Measurements from ENCODE around the gene ALLC.
"Not testable (repeated sequence)": the region's sequence is repeated elsewhere in the genome, so short reads cannot be mapped to it uniquely, and the experiment has no call there.

The ALLC gene

GRCh38 chr2:3626118-3626811 lies 31.7 kb upstream of the ALLC start:
- in situ Hi-C loops (cut with HindIII; ENCODE audit: low sequenced_read_pairs), result no loop called here

GRCh38 chr2:3626812-3627499 lies 31.0 kb upstream of the ALLC start:
- in situ Hi-C loops (cut with HindIII; ENCODE audit: low sequenced_read_pairs), result no loop called here

DNA sequence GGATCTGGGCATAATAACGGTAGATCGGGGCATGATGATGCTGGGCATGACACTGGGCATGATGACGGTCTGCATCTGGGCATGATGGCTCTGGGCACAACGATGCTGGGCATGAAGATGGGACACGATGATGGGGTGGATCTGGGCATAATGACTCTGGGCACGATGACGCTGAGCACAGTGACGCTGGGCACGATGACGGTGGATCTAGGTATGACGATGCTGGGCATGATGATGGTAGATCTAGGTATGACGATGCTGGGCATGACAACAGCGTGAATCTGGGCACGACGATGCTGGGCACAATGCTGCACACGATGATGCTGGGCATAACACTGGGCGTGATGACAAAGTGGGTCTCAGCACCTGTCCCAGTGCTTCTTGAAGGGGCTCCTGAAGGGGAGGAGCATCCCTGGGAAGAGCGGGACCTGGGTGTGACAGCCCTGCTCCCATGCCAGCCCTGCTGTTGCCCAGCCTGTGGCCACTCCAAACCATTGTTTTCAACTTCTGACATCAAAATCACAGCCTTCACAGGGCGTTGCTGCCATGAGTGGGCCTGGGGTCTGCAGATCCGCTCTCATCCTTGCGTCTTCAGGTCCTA lies 30.4 kb upstream of the ALLC start:
- in situ Hi-C loops (cut with HindIII; ENCODE audit: low sequenced_read_pairs), result no loop called here

DNA sequence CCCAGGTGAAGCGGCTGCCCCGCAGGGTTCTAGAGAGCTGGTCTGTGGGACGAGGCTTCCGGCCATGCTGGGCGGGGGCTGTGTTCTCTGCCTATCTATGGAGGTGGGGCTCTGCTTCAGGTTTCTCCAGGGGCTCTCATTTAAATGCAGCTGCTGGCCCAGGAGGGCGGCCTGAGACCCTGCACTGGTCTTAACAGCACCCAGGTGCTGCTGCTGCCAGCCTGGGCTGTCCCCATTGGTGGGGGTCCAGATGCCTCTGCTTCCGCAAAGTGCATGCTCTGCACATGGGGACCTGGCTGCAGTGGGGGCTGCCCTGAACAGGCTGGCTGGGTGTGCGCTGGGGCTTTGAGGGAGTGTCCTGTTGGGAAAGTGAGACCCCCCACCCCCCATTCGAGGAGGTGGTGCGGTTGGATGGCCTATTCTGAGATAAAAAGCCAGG lies 29.7 kb upstream of the ALLC start:
- in situ Hi-C loops (cut with HindIII; ENCODE audit: low sequenced_read_pairs), result no loop called here

GRCh38 chr2:3628800-3629199 lies 29.2 kb upstream of the ALLC start:
- in situ Hi-C loops (cut with HindIII; ENCODE audit: low sequenced_read_pairs), result no loop called here

DNA sequence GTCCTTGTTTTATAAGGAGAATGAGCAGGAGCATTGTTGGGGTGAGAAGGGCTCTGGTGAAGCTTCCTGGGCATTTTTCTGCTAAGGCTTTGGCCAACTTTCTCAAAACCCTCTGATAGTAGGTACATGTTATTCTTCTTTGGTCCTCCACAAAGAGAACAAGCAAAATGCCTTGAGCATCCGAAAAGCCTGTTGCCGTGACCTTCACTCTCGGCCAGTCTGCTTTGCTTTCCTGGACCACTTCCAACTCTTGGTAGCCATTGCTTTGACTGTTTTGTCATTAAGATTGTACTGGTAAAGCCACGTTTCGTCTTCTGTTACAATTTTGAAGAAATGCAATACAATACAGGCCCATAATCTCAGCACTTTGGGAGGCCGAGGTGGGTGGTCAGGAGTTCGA lies 27.4 kb upstream of the ALLC start:
- in situ Hi-C loops (cut with HindIII; ENCODE audit: low sequenced_read_pairs), result loop anchor here (5.0 kb wide), 1 partner anchor 48 kb away; no protein-coding TSS in a partner anchor

- in situ Hi-C loops (cut with HindIII; ENCODE audit: low sequenced_read_pairs), result loop anchor here (5.0 kb wide), 1 partner anchor 49 kb away; no protein-coding TSS in a partner anchor
Measured at GRCh38 chr2:3631161-3631850, 26.7 kb upstream of the ALLC start.

GRCh38 chr2:3631851-3632659 lies 25.9 kb upstream of the ALLC start:
- in situ Hi-C loops (cut with HindIII; ENCODE audit: low sequenced_read_pairs), result loop anchor here (5.0 kb wide), 1 partner anchor 50 kb away; no protein-coding TSS in a partner anchor

DNA sequence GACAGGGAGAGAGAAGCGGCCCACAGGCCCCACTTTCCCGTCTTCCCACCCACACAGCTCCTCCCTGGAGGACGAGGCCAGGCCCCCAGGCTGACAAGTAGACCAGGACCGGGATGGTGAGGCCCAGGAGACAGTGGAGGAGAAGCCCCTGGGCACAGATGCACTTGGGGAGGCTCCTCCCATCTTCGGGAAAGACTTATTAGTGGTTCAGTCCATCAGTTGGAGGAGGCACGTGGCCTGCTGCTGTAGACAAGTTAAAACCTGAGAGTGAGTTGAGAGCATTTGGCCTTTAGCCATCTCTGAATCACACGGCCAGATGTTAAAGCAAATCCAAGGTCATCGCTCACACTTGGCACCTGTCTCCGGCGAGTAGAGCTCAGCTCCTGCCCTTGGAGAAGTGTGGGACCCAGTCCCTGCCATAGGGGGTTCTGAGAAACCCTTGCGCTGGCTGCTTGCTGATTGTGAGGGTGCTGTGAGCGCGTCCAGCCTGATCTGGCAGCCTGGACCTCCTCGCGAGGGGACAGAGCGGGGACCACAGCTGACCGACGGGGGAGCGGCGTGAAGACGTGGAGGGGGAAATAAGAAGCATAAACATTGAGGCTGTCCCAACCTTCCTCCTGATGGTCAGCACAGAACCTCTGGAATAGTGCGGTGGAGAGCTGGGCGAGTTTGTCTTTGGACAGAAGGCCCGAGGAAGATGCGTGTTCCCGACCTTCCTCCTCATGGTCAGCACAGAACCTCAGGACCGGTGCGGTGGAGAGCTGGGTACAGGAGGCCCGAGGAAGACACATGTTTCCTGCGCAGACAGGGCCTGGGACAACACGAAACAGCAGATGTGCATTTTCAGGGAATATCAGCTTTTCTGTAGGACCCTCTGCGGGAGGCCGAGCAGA lies 24.7 kb upstream of the ALLC start:
- in situ Hi-C loops (cut with HindIII; ENCODE audit: low sequenced_read_pairs), result loop anchor here (5.0 kb wide), 1 partner anchor 51 kb away; no protein-coding TSS in a partner anchor

DNA sequence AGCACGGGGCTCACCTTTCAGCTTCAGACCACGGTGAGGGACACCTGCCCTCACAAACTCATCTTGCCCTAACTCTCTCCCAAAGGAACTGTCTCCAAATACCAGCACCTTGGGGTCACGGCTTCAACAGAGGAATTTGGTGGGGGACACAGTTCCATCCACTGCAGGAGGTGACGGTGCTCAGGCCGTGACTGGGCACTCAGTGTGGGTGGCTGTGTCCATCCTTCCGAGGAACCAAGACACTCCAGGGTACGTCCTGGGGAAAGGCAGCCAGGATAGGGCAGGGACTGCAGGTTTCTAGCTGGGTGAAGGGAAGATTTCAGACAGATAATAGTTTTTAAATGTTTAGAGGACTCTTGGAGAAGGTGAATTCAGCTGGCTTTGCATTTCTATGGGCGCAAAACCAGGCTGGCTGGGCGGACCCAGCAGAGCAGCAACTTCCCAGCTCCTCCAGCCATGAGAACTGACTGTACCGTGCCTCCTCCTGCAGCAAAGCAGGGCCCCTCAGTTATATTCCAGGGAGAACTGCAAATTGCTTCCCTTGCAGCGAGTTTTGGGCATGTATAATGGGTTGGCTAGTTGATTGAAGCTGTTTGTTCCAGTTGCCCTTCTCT lies 23.9 kb upstream of the ALLC start:
- in situ Hi-C loops (cut with HindIII; ENCODE audit: low sequenced_read_pairs), result loop anchor here (5.0 kb wide), 1 partner anchor 52 kb away; no protein-coding TSS in a partner anchor

- in situ Hi-C loops (cut with HindIII; ENCODE audit: low sequenced_read_pairs), result loop anchor here (5.0 kb wide), 1 partner anchor 52 kb away; no protein-coding TSS in a partner anchor
Measured at GRCh38 chr2:3634596-3635121, 23.3 kb upstream of the ALLC start.

DNA sequence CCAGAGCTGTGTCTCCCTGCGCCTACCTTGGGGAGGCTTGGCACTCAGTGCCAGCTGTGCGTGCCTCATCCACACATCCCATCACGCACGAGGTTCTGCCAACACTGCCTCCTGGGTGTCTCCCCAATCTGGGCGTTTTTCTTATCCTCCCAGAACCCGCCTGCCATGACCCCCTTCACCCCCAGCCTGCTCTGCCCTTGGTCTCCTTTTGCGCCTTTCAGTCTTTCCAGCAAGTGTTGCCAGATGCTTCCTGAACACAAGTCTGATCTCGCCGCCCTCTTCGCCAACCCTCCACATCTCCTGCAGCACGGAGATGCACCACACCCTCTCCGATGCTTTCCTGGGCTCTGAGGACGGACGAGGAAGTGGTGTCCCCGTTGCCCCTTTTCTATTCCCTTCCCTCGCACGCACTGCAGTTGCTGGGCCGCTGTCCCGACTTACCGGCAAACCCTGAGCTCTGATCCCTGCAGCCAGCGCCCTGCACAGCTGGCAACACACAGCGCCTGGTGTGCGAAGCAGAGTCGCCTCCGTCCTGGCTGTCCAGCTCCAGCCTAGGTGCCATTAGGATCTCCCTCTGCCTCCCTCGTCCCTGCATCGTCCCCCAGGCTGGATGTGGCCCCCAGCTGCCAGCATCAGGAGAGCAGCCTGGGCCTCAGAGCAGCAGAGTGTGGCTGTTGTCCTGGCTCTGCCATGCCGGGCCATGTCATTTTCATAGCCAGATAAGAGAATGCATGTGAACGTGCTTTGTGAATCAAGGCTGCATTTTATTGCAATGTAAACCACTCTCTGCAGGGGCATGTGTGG lies 22.6 kb upstream of the ALLC start:
- in situ Hi-C loops (cut with HindIII; ENCODE audit: low sequenced_read_pairs), result no loop called here

DNA sequence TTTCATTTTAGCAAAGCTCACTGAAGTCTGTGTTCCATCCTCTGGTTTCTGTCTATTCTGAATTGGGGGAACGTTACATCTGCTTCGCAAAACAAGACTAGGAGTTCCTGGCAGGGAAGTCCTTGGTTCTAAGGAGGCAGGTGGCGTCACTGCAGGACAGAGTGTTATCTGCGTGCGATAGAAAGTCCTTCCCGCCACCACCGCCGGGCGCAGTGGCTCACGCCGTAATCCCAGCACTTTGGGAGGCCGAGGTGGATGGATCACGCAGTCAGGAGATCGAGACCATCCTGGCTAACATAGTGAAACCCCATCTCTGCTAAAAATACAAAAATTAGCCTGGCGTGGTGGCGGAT lies 22.0 kb upstream of the ALLC start:
- in situ Hi-C loops (cut with HindIII; ENCODE audit: low sequenced_read_pairs), result not testable (repeated sequence)

GRCh38 chr2:3636586-3637310 lies 21.3 kb upstream of the ALLC start:
- in situ Hi-C loops (cut with HindIII; ENCODE audit: low sequenced_read_pairs), result no loop called here

- in situ Hi-C loops (cut with HindIII; ENCODE audit: low sequenced_read_pairs), result no loop called here
Measured at GRCh38 chr2:3637311-3637675, 20.7 kb upstream of the ALLC start.

DNA sequence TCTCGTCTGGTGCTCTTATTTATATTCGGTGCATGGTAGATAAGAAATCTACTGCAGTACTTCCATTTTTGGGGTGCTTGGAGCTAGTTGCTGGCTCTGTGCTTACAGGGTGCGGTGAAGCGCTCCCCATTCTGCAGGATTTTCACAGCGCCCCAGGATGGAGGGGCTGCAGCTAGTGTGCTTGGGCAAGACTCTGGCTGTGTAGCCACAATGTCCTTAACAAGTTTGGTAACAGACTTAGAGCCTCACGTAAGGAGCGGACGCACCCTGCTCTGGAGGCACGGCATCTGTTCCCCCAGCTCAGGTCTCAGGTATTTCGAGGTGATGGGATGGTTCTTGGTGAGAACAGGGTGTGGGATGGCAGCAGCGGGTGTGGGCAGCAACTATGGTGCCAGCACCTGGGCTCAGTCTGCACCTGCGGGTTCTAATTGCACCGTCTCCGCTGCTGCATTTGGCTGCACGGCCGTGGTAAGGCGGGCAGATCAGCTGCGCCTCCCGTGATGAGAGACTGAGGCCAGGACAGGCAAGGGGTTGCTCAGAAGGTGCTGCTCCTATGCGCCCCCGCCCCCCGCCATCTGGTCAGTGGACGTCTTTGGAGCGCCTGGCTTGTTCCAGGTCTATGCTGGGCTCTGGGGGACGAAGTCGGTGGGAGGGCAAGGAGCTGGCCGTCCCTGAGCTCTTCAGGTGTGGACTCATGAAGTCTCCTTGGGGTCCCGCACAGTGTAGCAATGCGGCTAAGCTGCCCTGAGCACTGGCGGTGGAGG lies 20.1 kb upstream of the ALLC start:
- in situ Hi-C loops (cut with HindIII; ENCODE audit: low sequenced_read_pairs), result no loop called here

GRCh38 chr2:3638456-3638810 lies 19.6 kb upstream of the ALLC start:
- in situ Hi-C loops (cut with HindIII; ENCODE audit: low sequenced_read_pairs), result no loop called here

Measured in endothelial cell of hepatic sinusoid (primary cell).